GM18861 (cell line): Measurements from ENCODE around the gene TNRC6A.
"Not testable (repeated sequence)": the region's sequence is repeated elsewhere in the genome, so short reads cannot be mapped to it uniquely, and the experiment has no call there.

Experiments
- ATAC-seq: cut with Tn5 transposase; IDR thresholded peaks from one replicate; pipeline ENCODE4 v1.9.1; 2021; ENCODE audit not compliant: unreplicated experiment

TNRC6A gene

DNA sequence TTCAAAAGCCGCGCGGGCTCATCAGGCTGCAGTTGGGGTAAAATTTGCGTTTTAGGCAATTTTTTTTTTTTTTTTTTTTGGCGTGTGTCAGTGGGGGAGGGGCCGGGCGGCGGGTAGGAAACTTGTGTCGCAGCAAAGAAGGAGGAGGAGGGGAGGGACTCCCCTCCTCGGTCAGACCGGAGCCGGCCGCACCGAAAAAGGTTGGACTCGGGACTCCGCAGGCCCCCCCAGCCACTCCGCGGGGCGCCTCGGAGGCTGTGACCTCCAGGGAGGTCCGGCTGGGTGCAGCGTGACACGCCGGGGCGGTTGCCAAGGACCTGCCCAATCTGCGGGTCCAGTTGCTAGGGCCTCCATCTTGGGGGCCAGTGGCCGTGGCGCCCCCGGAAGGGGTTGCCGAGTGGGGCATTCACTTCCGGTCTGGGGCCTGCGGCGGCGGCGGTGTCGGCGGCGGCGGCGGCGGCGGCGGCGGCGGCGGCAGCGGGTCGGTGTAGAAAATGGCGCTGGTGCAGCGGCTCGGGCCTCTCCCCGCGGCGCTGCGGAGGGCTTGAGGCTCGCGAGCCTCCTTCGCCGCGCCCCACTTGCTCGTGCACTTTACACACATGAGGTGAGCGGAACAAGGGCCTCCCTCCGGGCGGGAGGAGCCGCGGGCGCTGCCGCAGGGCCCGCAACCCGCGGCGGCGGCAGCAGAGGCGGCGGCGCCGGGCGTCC lies at the start of gene TNRC6A:
Gene TNRC6A, plus strand, starts transcription at position 409 of the 708 bp plus-strand sequence. Its CDS starts 191 bp downstream, at position 600.
- peak; percentile 74 for ATAC-seq

DNA sequence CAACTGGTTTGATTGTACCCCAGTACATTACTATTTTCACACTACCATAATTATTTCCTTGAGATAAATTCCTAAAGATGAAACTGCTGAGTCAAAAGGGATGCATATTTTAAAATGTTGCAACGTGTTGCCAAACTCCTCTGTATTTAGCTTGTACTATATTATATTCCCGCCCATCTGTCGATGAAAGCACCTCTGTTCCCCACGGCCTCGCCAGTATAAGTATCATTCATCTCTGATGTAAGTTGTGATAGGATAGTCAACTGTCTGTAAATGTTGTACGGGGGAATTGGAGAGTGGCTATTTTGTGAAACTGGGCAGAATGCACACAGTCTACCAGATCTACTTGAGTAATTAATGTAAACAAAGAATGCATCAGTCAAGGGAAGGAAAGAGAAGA lies 47.7 kb upstream of the TNRC6A start:
- no peak for ATAC-seq

GRCh38 chr16:24683250-24683649 lies 46.2 kb upstream of the TNRC6A start:
- ATAC-seq: no peak

DNA sequence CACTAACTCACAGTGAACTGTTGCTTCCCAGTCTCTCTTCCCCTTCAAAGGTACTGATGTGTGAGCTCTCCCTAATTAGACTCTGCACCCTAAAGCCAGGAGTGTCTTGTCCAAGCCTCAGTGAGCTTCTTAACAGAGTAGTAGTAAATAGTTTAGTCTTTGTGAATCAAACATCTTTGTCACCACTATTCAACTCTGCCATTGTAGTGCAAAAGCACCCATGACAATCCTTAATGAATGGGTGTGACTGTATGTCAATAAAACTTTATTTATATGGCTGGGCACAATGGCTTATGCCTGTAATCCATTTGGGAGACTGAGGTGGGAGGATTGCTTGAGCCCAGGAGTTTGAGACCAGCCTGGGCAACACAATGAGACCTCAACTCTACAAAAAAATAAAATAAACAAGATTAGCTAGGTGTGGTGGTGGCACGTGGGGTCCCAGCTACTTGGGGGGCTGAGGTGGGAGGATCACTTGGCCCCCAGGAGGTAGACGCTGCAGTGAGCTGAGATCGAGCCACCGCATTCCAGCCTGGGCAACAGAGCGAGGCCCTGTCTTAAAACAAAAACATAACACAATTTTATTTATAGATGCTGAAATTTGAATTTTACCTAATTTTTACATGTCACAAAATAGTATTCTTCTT lies 45.5 kb upstream of the TNRC6A start:
- ATAC-seq: no peak

- no peak for ATAC-seq
These were observed 43.7 kb upstream of the TNRC6A start for GRCh38 chr16:24685539-24686432.

DNA sequence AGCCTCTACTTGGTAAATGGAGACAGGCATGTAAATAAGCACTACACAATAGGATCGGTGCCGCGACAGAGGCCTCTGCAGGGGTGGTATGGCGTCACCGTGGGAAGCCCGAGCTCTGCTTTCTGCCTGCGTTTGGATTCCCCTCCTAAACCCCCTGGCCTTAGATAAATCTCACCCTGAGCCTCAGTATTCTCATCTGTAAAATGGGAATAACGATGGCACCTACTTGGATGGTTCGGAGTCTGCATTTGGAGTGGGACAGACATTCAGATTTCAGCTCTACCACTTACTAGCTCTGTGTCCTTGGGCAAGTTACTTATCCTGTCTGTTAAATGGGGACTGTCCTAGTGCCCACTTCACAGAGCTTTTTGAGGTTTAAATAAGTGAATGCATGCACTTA lies 42.8 kb upstream of the TNRC6A start:
- ATAC-seq: no peak

DNA sequence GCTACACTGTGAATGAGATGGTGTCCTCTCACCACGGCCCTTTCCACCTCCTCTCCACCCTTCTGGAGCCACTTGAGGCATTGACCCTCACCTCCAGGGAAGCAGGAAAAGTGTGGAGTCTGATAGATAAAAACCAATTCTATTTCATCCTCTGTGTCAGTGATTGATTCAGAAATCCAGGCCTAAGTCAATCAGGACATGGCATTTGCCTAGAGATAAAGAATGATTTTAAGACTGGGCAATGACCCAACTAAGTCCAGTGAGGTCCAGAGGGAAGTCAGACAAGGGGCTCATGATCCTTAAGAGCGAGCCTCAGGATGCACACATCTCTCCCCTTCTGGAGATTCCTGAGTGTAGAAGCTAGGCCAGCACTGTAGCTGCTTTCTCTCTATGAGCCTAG lies 41.1 kb upstream of the TNRC6A start:
- ATAC-seq: no peak

DNA sequence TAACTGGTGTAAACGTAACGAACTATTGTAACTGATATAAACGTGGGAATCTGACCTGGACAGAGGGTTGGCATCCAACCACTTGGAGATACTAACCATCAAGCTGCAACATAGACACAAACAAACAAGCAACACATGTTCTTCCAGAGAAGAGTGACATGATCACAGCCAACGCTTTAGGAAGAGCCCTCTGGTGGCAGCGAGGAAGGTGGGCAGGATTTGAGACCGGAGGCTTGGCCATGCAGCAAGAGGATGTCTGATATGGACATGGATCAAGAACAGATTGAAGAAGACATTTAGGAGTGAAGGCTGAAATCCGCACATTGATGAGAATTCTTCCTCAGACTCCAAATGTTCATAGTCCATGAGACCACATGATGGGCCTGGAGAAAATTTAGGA lies 40.3 kb upstream of the TNRC6A start:
- ATAC-seq: no peak

DNA sequence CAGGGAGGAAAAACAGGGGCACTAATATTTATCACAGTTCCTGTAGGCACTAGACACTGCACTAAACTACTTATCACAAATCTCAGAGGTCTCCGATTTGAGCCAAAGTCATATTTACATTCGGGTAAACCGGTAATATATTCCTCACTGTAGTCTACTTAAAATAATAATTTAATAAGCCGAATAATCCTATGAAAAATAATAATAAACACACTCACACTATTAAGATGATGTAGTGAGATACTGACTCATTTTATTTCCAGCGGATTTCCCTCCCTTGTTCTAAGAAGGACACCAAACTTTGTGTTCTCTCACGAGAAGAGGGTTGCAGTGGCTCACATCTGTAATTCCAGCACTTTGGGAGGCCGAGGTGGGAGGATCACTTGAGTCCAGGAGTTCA lies 36.6 kb upstream of the TNRC6A start:
- no peak for ATAC-seq

DNA sequence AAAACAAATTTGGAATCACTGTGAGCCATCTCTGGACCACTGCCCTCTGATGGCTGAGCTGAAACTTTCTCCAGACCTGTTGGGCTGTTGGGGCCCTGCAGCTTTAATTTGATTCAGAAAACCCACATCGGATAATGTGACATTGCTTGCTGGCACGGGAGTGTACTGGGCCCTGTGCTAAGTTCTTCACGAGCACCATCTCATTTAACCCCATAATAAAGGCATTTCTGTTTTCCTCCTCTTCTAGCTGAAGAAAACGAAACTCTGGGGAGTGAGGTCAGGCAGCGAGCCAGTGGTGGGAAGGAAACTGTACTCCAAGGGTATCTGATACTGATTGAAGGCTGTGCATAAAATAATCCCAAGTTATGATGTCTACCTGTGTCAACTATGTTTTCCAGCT lies 34.5 kb upstream of the TNRC6A start:
- ATAC-seq: no peak

DNA sequence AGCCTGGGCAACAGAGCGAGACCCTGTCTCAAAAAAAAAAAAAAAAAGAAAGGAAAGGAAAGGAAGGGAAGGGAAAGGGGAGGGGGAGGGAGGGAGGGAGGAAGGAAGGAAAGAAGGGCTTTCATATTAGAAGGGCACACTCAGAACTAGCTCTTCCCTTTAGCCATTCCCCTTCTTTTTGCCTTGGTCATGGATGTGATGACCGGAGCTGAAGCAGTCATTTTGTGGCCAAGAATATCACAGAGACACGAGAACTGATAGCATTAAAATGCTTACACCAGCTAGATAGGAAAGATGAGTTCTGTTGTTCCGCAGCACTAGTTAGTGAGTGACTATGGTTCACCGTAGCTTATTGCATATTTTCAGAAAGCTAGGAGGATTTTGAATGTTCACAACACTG lies 32.8 kb upstream of the TNRC6A start:
- ATAC-seq: no peak

DNA sequence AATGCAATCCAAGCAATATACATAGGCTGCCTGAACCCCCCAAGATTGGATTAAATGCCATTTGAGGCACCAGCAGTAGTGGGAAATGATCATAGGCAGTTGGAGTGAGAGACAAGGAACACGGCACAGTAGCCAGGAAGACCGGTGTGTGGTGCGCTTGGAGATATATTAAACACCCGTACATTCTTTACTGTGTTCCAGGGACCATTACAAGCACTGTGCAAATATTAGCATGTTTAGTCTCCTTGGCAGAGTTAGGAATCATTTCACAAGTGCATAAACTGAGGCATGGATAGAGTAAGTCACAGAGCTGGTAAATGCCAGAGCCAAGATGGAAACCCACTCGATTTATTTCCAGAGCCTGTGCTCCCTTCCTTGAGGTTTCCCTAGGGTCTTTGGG lies 31.1 kb upstream of the TNRC6A start:
- ATAC-seq: no peak

DNA sequence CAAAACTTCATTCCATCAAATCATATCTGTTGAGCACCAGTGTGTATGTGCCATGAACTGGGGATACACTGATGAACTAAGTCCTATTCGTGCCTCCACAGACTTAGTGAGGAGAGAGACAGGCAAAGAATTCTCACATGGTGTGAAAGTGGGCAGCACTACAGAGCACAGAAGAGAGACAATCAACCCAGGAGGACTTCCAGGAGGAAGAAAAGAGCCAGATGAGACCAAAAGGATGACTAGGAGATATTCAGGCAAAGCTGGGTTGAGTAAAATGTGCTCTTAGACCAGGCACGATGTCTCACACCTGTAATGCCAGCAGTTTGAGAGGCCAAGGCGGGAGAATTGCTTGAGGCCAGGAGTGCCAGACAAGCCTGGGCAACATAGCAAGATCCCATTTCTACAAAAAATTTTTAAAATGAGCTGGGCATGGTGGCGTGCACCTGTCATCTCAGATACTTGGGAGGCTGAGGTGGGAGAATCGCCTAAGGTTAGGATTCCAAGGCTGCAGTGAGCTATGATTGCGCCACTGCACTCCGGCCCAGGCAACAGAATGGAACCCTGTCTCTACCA lies 30.2 kb upstream of the TNRC6A start:
- ATAC-seq: no peak

DNA sequence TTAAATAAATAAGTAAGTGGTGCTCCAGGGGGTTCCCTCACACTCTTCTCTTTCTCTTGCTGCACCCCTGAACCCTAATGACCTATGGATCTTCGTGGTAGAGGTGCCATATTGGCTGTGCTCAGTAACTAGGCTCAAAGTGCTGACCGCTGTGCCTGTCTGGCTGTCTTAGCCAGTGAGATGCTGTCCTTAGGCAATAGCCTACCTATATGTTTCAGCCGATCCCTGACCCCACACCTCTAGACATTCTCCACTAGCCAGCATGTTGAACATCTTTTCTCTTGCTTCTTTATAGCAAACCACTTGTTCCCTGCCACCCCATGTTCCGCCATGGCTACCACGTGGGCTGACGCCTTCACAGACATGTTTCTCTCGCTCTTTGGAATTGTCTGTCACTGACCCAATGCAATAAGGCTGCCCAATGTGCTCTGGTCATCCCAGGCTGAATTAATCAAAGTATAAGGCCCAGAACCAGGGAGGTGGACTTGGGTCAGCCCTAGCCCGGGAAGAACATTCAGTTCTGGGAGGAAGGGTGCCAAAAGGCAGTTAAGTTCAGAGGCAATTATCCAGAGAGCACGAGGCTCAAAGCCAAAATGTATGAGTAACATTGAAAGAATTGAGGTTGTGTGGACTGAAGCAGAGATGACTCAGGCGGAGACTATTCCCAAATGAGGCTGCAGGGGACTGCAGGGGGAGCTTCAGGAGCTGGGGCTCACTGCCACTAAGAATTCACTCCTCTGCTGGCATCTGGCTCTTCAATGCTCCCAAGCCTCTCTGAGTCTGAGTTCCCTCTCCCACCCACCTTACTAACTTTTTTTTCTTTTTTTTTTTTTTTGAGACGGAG lies 28.7 kb upstream of the TNRC6A start:
- no peak for ATAC-seq

DNA sequence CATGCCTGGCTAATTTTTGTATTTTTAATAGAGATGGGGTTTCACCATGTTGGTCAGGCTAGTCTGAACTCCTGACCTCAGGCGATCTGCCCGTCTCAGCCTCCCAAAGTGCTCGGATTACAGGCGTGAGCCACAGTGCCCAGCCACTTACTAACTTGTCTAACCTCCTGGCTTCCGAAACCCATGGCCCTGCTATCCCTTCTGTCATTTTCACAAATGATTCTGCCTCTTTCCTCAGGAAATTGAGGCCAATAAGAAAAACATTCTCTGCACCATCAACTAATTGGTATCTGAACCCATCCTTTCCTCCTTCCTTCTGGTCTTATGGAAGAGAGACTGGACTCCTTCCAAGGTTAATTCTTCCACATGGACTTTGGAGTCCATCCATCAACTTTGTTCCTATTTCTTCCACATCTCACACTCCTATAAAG lies 27.9 kb upstream of the TNRC6A start:
- ATAC-seq: no peak

DNA sequence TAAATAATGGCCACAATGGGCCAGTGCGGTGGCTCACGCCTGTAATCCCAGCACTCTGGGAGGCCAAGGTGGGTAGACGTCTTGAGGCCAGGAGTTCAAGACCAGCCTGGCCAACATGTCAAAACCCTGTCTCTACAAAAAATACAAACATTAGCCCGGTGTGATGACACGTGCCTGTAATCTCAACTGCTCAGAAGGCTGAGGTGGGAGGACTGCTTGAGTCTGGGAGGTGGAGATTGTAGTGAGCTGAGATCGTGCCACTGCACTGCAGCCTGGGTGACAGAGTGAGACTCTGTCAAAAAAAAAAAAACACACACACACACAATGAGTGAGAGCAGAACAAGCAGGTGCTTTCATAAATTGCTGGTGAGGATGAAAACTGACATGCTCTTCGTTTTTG lies 21.7 kb upstream of the TNRC6A start:
- not testable (repeated sequence) for ATAC-seq

DNA sequence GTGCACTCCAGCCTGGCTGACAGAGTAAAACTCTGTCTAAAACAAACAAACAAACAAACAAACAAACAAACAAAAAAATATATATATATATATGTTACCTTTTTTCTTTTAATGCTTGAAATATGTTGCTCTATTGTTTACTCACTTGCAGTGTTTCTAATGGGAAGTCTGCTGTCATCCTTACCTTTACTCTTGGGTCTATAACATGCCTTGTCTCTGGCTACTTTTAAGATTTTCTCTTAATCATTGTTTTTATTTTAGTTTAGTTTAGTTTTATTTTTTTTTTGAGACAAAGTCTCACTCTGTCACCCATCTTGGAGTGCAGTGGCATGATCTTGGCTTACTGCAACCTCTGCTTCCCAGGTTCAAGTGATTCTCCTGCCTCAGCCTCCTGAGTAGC lies 16.1 kb upstream of the TNRC6A start:
- ATAC-seq: no peak

DNA sequence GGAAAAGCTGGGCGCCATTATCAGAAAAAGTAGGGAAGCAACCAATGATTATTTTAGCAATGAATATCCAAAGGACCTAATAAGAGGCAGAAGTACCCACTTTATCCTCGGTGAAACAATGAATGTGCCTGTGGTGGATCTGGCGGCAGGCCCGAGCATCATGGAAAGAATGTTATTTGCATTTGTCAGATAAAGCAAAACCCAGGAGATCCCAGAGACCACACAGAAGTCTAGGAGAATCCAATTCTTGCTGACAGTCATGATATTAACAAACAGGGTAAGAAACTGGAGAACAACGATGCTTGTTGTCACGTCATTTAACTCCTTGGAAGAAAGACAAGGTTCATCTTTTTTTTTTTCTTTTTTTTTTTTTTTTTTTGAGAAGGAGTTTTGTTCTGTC lies 12.0 kb upstream of the TNRC6A start:
- ATAC-seq: no peak

- ATAC-seq: no peak
These were observed 10.4 kb upstream of the TNRC6A start for GRCh38 chr16:24718967-24719521.

- no peak for ATAC-seq
These were observed 7.6 kb upstream of the TNRC6A start for GRCh38 chr16:24721830-24722238.
